PC-9 (cell line): ENCODE measurements around the gene RNF111.

Experiments
- EZH2 ChIP-seq: fragments of 200-600 bp; sonication (generic); IDR thresholded peaks from 2 replicates; pipeline ENCODE4 v1.8.0; 2017; ENCODE audit warnings: antibody characterized with exemption, low read depth
- TF ChIP-seq, protein P1 (sequence below): fragments of 200-600 bp; sonication (generic); conservative IDR thresholded peaks from 2 replicates; pipeline ENCODE4 v1.6.1; 2017; ENCODE audit warnings: mixed run types, antibody characterized with exemption, mild to moderate bottlenecking, moderate library complexity

DNA sequence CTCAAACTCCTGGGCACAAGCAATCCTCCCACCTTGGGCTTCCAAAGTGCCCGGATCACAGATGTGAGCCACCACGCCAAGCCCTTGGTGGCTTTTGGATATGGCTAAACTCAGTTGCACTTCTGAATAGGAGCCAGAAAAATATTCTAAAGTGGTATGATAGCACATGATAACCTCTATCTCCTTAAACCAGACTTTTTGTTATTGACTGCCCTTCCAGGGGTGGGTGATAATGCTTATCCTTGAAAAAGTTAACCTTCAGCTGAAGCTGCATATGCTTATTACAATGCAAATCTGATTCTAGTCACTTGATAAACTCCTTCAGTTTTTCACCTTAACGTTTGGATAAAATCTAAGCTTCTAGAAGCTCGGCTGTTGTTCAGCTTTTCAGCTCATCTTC lies 123.8 kb downstream of the RNF111 start:
- TF ChIP-seq, protein P1, sequence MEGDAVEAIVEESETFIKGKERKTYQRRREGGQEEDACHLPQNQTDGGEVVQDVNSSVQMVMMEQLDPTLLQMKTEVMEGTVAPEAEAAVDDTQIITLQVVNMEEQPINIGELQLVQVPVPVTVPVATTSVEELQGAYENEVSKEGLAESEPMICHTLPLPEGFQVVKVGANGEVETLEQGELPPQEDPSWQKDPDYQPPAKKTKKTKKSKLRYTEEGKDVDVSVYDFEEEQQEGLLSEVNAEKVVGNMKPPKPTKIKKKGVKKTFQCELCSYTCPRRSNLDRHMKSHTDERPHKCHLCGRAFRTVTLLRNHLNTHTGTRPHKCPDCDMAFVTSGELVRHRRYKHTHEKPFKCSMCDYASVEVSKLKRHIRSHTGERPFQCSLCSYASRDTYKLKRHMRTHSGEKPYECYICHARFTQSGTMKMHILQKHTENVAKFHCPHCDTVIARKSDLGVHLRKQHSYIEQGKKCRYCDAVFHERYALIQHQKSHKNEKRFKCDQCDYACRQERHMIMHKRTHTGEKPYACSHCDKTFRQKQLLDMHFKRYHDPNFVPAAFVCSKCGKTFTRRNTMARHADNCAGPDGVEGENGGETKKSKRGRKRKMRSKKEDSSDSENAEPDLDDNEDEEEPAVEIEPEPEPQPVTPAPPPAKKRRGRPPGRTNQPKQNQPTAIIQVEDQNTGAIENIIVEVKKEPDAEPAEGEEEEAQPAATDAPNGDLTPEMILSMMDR = no peak
- no peak for TF ChIP-seq EZH2
